Measurements from ENCODE around the gene HS2ST1.
"Not testable (repeated sequence)": the region's sequence is repeated elsewhere in the genome, so short reads cannot be mapped to it uniquely, and the experiment has no call there.

Gene HS2ST1

GRCh38 chr1:87066708-87067107 is 152.3 kb downstream of the HS2ST1 start:
- not testable (repeated sequence) for DNase-seq (ENCODE audit: low spot score)

- no peak for DNase-seq (ENCODE audit: low spot score)
These were observed 158.0 kb downstream of the HS2ST1 start for GRCh38 chr1:87072411-87072810.

- no peak for DNase-seq (ENCODE audit: low spot score)
These were observed 158.5 kb downstream of the HS2ST1 start for GRCh38 chr1:87072904-87073303.

GRCh38 chr1:87074001-87074795 is 159.8 kb downstream of the HS2ST1 start:
- DNase-seq (ENCODE audit: low spot score), result no peak

- no peak for DNase-seq (ENCODE audit: low spot score)
These were observed 163.7 kb downstream of the HS2ST1 start for GRCh38 chr1:87077959-87078639.

GRCh38 chr1:87084244-87084836 is 169.9 kb downstream of the HS2ST1 start:
- peak; percentile 37 for DNase-seq (ENCODE audit: low spot score)

- DNase-seq (ENCODE audit: low spot score), result no peak
These were observed 171.7 kb downstream of the HS2ST1 start for GRCh38 chr1:87086120-87086519.

GRCh38 chr1:87089070-87089736 is 174.8 kb downstream of the HS2ST1 start:
- no peak for DNase-seq (ENCODE audit: low spot score)

- no peak for DNase-seq (ENCODE audit: low spot score)
These were observed 175.4 kb downstream of the HS2ST1 start for GRCh38 chr1:87089823-87090222.

GRCh38 chr1:87091425-87091824 is 177.0 kb downstream of the HS2ST1 start:
- no peak for DNase-seq (ENCODE audit: low spot score)

GRCh38 chr1:87092846-87093245 is 178.4 kb downstream of the HS2ST1 start:
- DNase-seq (ENCODE audit: low spot score), result no peak

- DNase-seq (ENCODE audit: low spot score), result no peak
These were observed 178.9 kb downstream of the HS2ST1 start for GRCh38 chr1:87093286-87093685.

GRCh38 chr1:87094238-87094637 is 179.8 kb downstream of the HS2ST1 start:
- DNase-seq (ENCODE audit: low spot score), result no peak

GRCh38 chr1:87100271-87100670 is 185.8 kb downstream of the HS2ST1 start:
- no peak for DNase-seq (ENCODE audit: low spot score)

GRCh38 chr1:87103074-87103473 is 188.6 kb downstream of the HS2ST1 start:
- DNase-seq (ENCODE audit: low spot score), result no peak

- DNase-seq (ENCODE audit: low spot score), result no peak
These were observed 189.7 kb downstream of the HS2ST1 start for GRCh38 chr1:87104140-87104539.

GRCh38 chr1:87104945-87105344 is 190.5 kb downstream of the HS2ST1 start:
- no peak for DNase-seq (ENCODE audit: low spot score)

GRCh38 chr1:87106144-87106543 is 191.7 kb downstream of the HS2ST1 start:
- DNase-seq (ENCODE audit: low spot score), result no peak

- no peak for DNase-seq (ENCODE audit: low spot score)
These were observed 192.4 kb downstream of the HS2ST1 start for GRCh38 chr1:87106867-87107266.

- no peak for DNase-seq (ENCODE audit: low spot score)
These were observed 193.8 kb downstream of the HS2ST1 start for GRCh38 chr1:87108228-87108627.

- no peak for DNase-seq (ENCODE audit: low spot score)
These were observed 194.5 kb downstream of the HS2ST1 start for GRCh38 chr1:87108814-87109411.
